Measurements from ENCODE around the gene RASSF9.

The RASSF9 gene

DNA sequence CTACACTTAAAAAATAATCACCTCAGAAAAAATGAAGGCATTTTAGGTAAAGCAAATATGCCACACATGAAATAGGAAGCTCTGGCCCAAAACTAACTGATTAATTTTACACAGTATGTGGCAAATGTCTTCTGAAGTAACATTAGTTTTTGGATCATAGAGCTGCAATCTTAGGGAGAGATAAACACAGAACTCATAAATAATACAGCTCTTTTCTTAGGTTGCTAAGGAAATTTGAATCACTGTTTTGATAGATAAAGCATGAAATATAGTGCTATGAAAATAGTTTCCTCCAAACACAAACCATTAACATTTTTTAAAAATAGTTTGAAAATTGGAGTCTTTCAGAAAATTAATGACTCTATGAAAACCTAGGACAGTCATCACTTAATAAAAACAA, 15.0 kb downstream of the RASSF9 start:
- no peak for DNase-seq (ENCODE audit: low read depth)

DNA sequence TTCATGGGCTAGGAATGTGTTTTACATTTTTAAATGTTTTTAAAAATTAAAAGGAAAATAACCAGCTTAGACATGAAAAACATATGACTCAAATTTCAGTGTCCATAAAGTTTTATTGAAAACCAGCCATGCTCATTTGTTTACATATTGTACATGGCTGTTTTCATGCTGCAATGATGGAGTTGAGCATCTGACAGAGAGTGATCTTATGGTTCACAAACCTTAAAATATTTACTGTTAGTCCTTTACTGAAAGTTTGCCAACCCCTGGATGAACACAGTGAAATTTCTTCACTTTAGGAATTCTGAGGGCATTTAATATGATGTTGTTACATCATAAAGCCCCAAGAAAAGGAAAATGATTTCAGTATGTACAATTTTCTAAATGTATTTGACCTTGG, 16.1 kb downstream of the RASSF9 start:
- no peak for DNase-seq (ENCODE audit: low read depth)

DNA sequence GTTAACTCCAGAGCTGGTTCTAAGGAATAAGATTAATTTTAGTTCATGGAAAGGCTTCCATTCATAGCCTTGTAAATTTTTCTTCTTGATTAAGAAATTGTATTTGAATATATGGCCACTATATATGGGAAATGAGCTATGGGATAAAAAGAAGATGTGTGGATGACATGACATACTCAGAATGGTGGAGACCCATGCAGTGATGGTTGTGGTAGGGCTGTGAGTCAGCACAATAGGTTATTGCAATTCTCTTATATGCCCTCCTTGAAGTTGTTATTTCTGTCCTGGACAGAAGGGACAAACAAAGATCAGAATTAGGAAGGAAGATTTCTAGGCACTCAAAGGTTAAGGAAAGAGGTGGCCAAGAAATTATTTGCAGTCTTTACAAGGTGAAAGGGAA, 21.5 kb downstream of the RASSF9 start:
- DNase-seq (ENCODE audit: low read depth), result no peak

DNA sequence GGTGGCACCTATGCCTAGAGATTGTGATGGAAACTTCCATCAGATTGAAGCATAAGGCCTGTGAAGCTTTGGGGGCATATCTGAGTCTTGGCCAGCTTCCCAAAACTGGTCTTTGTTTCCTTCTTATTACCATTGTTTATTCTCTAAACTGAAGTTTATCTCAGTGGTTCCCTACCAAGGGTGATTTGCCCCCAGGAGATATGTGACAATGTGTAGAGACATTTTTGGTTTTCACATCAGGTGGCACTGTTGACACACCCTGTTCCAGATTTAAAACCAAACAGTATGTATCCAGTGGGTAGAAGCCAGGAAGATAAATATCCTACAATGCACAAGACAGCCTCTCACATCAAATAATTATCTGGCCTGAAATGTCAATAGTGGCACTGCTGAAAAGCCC, 22.1 kb downstream of the RASSF9 start:
- DNase-seq (ENCODE audit: low read depth), result no peak

DNA sequence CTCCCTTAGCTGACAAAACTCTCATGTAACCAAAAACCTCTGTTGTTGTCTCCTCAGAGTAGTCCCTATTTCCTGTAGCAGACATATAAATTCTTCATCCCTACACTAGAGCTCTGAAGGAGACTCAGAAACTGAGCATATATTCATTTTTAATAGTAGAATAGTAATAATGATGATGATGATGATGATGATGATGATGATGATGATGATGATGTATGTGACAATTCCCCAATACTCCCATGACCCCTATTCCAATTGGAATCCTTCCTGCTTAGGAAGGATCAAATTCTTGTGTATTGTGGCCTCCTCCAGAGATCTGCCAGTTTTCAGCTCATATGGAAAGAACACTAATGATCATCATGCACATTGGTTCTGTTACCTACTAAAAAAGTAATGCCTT, 26.7 kb downstream of the RASSF9 start:
- no peak for DNase-seq (ENCODE audit: low read depth)

DNA sequence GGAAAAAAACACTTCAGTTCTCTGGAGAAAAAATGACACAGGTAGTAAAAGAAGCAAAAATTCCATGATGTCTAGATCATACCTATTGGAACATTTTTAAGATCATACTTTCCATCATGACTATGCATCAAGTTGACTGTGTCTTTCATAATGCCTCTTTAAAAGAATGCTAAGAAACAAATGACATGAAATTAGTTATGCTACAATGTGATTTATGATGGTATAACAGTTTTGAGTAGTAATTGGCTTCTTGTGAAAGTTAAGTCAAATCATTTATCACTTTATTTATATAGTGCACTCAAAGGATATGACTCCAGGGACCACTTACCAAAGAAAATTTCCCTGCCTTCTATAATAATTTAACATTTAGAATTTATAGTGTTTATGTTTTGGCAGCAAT, 28.5 kb downstream of the RASSF9 start:
- no peak for DNase-seq (ENCODE audit: low read depth)

DNA sequence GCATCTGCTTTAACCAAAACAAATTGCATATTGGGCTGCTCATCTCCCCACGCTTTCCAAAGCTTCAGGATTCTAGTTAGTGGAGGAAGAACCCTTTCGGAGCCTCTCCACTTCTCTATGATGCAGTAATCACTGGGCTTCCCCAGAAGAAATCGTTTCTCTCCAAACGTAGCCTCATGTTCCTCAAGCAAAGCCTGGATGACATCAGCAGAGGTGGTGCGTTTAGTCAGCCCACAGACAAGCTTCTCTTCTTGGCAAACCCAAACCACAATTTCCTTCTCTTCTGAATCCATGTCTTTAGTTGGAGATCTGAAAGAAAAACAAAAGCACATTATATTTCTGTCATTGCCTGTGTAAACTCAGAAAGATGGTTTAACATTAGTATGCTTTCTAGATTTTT, 30.6 kb downstream of the RASSF9 start:
- no peak for DNase-seq (ENCODE audit: low read depth)

DNA sequence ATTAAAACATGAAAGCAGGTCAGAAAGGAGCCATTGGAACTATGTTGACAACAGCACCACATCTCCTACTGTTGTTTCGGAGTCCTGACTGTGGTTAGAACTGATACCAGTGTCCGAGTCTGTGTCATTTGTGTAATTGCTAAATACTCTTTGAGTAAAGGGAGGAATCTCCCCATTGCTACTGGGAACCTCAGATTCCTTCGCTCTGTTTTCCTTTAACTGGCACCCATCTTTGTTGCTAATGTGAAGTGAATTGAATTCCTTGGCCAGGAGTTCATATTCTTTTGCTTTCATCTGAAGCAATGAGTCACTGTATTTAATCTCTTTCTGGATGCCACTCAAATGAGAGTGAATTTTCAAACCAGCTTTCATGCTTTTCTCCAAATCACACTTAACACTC, 31.5 kb downstream of the RASSF9 start:
- DNase-seq (ENCODE audit: low read depth), result no peak

DNA sequence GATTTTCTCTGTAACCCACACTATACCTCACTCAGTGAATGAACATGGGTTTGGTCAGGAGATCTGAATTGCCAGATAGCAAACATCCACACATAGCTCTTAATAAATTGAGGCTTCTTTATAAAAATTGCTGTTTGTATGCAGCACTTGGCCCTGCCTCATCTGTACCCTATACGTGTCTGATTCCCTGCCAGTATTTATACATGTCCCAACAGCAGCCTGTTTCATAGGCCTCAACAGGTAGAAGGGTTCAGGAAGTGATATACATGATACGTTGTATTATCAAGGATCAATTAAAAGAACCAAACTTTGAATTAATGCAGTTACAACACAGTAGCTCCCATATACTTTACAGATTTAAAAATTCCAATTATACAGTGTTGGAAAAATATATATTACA, 32.3 kb downstream of the RASSF9 start:
- DNase-seq (ENCODE audit: low read depth), result no peak

DNA sequence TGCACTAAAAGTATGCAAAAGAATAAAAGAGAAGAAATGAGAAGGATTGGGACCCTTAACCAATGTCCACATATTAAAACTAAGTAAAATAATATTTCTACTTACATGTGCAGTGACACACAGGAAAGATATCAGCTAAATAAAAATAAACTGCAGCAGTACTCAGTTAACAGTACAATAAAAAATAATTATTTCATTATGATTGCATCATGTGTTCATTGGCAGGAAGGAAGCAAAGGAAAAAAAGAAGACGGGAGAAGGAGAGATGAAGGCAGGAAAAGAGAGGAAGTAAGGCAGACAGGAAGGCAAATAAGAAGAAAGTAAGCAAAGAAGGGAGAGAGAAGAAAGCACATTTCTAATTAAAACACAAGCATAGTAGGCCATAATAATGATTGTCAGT, 33.0 kb downstream of the RASSF9 start:
- no peak for DNase-seq (ENCODE audit: low read depth)

DNA sequence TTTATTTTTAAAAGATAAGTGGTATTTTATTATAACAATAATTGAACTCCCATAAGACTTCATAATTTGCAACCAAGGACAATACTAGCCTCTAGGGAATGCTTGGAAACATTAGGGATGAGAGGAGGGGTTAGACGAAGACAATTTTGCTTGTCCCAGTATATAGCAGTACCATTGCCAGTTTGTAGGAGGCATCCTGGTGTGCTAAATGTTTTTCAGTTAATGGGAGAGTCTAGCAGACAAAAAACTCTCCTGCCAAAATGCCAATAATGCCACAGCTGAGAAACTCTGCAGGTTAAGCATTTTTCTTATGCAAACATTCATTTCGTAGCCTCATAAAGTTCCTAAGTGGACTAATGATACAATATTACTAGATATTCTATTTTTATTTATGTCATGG, 38.1 kb downstream of the RASSF9 start:
- no peak for DNase-seq (ENCODE audit: low read depth)

DNA sequence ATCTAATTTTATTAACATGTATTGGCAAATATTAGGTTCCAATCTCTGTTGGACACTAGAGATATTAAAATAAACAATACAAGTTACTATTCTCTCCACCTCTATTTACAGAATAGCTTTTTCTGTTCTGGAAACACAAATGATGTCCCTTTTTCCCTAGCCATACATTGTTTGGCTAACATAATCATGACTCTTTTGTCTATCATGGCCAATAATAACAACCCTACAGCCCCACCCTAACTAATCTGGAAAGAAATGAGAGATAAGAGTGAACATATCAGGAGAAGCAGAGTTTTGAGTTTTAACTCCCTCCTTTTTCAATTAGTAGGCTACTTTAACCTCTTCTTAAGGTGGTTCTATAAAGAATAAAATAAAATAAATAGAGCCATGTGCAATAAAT, 40.2 kb downstream of the RASSF9 start:
- no peak for DNase-seq (ENCODE audit: low read depth)

DNA sequence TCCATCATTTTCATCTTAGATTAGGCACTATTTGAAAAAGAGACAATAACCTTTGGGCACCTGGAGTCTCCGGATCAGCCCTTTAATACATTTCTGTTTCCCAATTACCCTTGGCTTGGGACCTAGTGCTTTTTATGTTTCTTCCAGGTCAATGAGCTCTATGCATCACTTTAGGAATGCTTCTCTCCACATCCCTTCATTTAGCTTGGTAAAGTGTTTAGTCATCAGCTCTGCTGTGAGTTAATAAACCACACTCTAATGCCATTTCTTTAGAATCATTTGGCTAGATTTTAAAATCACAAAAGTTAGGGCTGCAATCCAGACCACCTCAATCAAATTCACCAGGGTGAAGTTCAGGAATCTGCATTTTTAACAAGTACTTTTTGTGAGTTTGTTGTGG, 41.7 kb downstream of the RASSF9 start:
- no peak for DNase-seq (ENCODE audit: low read depth)

DNA sequence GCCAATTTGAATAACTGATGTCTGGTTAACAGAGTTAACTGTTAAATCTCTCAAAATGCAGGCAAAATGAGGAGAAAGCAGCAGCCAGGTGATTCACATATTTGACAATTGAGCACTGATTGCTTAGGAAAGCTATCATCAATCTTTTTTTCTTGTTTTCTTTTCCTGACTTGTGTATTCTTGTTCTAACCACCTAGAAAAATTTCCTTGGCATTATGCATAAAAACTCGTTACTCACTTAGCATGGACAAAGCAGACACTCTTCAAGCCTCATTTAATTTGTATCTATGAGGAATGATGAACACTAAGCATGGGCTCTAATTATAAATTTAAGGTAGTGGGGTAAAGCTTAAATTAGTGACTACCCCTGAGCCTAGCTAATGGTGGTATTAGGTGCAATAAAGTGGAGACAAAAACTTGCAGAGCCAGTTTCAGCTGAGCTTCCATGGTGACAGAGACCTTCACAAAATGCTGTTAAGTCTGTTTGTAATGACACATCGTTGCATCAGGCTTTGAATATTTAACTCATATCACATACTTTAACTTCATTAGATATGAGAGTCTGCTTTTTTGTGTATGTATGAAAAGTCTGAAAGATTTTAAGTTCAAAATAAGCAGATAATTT, 52.0 kb downstream of the RASSF9 start:
- DNase-seq (ENCODE audit: low read depth), result no peak

DNA sequence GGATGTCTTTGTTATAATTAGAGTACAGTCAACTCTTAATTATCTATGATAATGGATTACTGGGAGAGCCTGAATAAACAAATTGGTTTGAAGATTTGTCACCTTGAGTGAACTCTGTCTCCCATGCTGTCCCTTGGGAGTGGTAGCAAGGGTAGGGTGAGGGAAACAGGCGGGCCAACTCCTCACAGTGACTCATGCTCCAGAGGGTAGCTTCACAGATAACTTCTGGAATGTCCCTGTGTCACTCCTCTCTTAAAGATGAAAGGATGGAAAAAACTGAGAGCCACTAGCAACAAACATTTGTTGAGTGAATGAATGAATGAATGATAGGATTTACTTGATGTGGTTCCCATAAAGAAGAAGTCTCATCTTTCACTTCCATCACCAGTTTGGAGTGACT, 53.5 kb downstream of the RASSF9 start:
- DNase-seq (ENCODE audit: low read depth), result no peak

DNA sequence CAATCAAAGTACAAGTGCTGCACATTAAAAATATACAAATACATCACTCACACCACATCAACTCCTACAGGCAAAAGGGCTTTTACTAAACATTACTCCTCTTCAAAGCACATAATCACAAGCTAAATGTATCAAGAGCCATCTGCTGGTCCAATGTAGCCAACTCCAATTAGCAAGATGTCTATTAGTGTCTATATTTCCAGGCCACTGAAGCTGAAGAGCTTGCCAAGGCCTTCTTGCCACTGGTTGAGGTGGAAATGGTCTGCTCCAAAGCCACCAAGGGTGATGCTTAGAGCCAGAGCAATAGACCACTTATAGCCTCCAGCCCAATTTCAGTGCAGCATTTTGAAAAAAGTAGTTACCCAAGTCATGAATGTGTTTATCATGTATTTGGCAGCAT, 54.4 kb downstream of the RASSF9 start:
- no peak for DNase-seq (ENCODE audit: low read depth)

DNA sequence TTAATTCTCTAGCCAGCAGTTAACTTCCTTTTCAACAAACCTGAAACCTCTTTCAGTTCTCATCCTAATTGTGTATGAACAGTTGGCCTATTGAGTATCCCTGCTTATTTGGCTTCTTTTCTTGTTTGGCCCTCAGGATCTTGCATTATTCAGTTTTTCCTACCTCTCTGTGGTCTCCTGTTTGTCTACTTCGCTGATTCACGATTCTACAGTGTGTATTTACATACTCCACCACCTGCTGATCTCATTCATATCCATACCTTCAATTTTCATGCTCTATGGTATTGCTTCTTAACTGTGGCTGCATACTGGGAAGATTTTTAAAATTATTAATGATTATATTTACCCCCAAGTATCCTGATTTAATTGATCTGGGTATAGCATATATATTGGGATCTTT, 56.4 kb downstream of the RASSF9 start:
- no peak for DNase-seq (ENCODE audit: low read depth)

DNA sequence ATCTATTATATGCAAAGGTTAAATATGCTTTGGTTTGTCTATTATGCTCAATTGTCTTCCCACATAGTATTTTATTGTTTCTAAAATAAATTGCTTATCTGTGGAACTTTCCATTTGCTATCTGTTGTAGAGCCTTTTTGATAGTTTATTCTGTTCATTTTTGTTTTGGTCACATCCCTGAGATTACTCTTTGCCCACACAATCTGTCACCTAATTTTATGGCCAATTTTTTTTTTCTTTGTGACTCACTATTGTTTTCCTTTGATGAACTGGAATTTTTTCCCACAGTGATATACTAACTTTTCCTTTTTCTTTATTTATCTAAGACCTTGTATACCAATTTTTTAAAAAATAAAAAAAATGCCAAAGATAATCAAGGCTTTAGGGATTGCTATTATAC, 61.1 kb downstream of the RASSF9 start:
- DNase-seq (ENCODE audit: low read depth), result no peak

DNA sequence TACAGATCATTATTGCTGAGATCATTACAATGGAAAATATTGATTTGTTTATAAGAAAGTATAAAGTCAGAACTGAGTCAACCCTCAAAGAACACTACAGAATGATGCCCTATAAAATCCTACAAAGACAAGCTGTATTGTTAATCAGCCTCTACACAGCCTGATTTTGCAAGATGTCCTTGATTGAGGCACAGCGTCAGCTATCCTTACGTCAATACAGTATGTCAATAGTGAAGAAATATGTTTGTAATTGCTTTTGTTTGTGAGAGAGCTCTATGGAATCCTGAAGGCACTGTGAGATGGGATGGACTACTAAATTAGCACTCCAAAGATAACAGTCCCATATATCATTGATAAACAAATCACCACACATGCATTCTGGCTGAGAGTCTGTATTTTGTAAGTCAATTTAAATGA, 70.7 kb downstream of the RASSF9 start:
- DNase-seq (ENCODE audit: low read depth), result no peak

DNA sequence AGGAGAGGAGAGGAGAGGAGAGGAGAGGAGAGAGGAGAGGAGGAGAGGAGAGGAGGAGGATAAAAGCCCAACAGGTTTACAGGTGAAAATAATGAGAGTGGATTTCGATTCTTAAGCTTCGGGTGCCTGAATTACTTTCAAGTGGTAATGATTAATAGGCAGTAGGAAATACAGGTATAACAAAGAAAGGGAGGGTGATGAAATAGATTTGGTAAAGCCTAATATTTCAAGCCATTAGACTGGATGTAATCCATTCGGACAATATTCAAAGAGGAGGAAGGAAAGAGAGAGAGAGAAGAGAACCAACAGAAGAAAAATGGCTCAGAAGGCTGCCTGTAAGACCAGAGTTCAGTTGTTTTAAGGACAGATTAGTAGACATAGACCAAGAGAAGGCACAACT, 76.6 kb downstream of the RASSF9 start:
- no peak for DNase-seq (ENCODE audit: low read depth)

DNA sequence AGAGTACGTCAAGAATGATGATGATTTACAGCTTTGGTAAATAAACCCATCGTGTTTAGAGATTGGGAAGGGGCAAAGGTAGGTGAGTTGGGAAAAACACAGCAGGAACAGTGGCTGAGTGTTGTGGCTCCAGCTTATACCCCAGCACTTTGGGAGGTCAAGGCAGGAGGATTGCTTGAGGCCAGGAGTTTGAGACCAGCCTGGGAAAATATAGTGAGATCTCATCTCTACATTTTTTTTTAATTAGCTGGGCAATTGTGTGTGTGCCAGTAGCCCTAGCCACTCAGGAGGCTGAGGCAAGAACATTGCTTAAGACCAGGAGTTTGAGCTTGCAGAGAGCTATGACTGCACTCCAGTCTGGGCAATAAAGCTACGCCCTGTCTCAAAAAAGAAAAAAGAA, 77.1 kb downstream of the RASSF9 start:
- no peak for DNase-seq (ENCODE audit: low read depth)

DNA sequence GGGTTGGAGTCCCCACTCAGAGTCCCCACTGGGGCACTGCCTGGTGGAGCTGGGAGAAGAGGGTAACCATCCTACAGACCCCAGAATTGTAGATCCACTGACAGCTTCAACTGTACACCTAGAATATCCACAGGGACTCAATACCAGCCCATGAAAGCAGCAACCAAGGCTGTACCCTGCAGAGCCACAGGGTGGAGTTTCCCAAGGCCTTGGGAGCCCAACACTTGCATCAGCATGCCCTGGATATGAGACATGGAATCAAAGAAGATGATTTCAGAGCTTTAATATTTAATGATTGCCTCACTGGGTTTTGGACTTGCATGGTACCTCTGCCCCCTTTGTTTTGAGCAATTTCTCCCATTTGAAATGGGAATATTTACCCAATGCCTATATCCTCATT, 80.4 kb downstream of the RASSF9 start:
- DNase-seq (ENCODE audit: low read depth), result no peak
